Measurements from ENCODE around the gene SHROOM1.

DNA sequence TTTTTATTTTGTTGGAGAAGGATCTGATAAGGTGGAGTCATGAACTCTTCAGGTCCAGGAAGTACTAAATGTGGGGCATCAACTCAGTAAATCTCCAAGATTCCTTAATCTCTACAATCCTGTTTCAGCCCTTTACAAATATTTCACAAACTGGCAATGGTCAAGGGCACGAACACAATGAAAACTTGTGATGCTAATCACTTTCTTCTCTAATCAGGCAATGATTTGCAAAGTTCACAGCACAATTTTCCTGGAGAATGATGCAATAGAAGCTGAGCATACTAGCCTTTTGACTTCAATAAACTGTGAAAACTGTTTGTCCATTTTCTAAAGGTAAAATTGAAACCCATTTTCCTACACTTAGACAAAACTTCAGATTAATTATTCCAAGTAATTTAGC is 18.9 kb upstream of the SHROOM1 start:
- TF ChIP-seq YY1 (IDR thresholded peaks at IDR 0.05; ENCODE audit: insufficient read depth, insufficient read length), result no peak
- no peak for TF ChIP-seq ZNF274 (IDR thresholded peaks at IDR 0.05; ENCODE audit: low read depth, low read length)
